ENCODE data around the gene RBM43.

Gene RBM43

DNA sequence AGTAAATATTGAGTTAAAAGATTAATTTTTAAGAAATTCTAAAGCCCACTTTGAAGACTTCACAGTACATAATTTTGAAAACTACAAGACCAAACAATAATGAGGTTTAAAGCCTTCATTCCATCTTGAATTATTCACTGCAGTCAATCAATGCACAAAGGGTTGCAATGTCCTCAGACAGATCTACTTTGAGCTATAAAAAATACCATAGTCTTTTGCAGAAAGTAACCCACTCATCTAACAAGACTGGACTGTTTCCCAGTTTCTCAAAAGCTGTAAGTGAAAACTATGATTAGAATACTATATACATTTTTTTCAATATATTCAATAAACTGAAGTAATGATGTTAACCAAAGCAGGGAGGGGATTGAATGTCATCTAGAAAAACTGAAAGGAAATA, 10.2 kb upstream of the RBM43 start:
- no peak for DNase-seq
- intact Hi-C loops (cut with DNase I), result no loop called here

DNA sequence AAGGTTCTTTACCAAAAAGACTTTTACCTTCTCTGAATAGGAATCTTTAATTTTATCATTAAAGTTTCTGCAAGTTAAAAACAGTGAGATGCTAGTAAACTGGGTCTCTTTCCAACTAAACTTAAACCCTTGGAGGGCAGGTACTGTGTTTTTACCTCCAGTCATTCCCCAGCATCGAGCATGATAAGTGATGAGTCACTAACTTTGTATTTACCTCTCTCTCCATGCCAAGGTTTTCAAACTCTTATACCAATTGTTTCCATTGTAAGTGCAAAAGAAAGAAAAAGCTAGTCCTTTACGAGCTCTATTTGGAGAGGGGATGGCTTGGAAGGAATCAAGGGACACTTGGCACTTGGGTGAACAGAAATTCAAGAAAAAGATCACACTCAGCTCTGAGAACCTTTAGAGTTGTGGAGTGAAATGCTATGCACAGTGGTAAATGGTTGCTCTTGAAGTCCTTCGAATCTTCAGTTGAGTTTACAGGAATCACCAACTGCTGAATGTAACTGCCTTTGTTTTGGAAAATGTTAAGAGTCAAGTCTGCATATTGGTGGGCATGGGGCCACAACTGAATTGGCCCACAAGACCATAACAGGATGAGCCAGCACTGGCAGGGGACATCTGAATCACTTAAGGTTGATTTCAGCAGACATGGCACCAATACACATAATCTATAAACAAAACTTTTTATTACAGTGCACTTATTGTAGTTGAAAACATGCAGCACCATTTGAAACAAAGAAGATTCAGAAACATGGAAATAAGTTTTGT, 8.3 kb upstream of the RBM43 start:
- intact Hi-C loops (cut with DNase I), result no loop called here

GRCh38 chr2:151268085-151268484, 6.4 kb upstream of the RBM43 start:
- intact Hi-C loops (cut with DNase I), result no loop called here
- no peak for DNase-seq

More for the DNA sequence above, 8.3 kb upstream of the RBM43 start:
- no peak for DNase-seq

- no peak for DNase-seq
- intact Hi-C loops (cut with DNase I), result no loop called here
Measured at GRCh38 chr2:151267537-151267936, 5.9 kb upstream of the RBM43 start.

- intact Hi-C loops (cut with DNase I), result no loop called here
- no peak for DNase-seq
Measured at GRCh38 chr2:151265991-151266390, 4.3 kb upstream of the RBM43 start.

DNA sequence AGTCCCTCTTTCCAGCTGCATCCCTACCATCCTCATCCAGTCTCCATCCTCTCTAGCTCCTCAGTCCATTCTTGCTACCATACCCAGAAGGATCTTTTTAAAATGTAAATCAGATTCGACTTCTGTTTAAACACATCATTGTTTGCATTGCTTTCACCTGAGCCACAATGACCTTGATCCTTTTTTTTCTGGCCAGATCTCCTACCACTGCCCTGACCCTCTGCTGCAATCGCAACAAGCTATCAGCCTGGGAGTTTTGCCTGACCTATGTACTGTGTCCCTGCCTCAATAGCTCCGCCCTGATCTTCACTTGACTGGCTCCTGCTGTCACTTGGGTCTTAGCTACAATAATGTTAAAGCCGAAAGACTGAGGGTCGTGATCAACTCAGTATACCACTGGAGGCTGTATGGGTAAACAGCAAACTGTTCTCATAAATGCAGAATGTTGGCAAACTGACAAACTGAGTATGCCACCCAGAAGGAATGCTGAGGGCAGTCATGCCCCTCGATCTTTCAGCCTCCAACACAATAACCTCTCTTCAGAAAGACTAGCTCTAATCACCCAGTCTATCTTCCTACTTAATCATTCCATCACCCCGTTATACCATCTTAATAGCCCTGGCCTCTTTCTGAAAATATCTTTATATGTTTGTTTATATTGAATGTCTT, 2.6 kb upstream of the RBM43 start:
- intact Hi-C loops (cut with DNase I), result no loop called here
- DNase-seq, result no peak

GRCh38 chr2:151262629-151263028, 966 bp upstream of the RBM43 start:
- intact Hi-C loops (cut with DNase I), result no loop called here
- DNase-seq, result no peak

DNA sequence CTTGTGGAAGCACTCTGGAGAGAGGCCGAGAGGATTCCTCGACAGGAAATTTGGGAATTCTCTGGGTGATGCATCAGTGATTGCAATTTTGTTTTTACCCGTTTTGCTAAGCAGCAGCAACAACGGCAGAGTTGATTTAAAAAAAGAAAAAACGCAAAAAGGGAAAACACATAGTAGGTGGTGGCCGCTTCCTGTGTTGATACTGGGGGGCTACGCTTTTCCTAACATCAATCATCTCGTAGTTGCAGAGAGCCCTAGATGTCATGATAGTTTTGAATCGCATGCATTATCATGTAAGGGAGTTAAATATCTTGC, 271 bp upstream of the RBM43 start:
- DNase-seq, result no peak
- intact Hi-C loops (cut with DNase I), result no loop called here

DNA sequence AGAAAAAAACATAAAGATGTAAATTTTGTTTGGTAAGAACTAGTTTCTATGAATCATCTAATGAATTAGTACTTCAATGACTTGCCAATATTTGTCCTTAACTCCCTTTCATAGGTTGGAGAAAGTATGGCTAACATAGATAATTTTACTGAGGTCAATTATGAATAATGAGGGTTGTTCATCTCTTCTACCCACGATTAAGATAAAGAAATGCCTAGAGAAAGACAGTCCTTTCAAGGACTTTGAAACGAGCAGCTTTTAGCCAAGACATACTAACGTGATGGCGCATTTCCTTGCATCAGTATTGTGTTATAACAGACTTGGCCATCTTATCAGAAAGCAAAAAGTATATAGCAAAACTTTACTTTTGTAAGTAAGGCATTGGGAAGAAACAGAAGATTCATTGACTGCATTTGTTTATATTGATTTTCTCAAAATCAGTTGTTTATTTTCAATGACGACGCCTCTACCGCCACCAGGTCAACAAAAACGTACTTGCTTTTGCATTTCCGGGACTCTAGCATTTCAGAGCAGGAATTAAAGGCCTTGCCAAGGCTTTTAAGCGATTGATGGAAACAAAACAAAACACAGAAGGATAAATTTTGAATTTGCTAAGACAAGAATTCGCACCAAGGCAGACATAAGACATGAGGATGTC, 961 bp downstream of the RBM43 start:
- no peak for DNase-seq
- intact Hi-C loops (cut with DNase I), result no loop called here

DNA sequence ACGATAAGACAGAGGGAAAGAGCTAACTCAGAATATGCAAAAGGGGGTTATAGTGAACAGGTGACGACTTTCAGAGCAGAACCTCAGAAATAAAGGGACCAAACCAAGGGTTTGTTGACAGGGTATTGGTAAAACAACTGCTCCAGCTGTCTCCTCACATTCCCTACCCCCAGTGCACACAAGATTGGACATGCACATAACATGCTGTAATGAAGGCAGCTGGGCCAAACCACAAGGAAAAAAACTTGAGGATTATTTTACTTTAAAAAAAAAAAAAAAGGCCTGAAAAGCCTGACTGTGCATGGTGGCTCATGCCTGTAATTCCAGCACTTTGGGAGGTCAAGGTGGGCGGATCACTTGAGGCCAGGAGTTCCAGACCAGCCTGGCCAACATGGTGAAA, 3.5 kb downstream of the RBM43 start:
- DNase-seq, result no peak
- intact Hi-C loops (cut with DNase I), result no loop called here

DNA sequence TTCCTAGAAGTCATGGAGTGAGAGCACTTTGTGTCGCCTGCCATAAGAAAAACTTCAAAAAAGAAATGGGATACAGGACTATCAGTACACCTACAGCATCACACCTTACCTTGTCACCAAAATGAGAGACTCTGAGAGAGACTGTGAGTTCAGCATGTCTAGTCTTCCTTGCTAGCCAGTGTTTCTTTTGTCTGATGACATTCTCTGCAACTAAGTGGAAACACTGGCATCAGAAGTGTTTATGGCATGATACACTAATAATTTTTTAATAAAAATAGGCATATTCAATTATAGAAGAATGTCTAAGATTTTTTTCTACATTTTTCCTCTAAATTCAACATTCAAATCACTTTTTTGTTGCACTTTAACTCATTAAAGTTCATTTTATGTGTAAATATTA, 9.0 kb downstream of the RBM43 start:
- intact Hi-C loops (cut with DNase I), result no loop called here
- no peak for DNase-seq

- intact Hi-C loops (cut with DNase I), result no loop called here
- DNase-seq, result no peak
Measured at GRCh38 chr2:151251012-151251411, 10.7 kb downstream of the RBM43 start.

DNA sequence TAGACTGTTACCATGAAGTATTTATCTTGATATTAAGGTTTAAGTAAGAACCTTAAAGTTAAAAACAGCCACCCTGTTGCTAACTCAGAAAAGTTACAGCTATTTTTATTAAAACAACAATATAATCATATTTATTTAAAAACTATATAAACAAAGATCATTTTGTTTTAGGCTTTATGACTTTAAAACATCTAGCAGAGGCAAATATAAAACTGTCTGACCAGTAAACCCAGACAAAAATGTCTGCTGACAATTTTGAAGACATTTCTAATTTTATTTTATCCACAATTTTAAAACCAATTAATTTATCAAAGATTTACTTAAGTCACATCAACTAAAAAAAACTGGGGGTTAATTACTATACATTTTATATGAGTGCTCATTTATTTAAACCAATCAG, 14.2 kb downstream of the RBM43 start:
- no peak for DNase-seq
- intact Hi-C loops (cut with DNase I), result no loop called here

DNA sequence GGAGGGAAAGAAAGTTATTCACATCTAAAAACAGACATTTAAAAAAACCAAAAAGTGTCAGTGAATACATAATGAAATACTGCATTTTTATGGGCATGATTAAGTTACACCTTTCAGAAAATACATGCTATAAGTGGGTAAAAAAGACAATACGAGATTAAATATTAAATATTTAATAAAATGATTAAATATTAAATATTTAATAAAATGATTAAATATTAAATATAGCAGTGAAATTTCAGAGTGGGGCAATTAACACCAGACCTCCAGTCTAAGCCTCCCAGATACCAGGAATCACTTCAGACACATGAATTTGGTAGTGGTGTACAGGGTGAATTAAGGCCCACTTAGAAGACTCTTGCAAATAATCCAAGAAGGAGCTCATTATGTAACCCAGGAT, 15.5 kb downstream of the RBM43 start:
- DNase-seq, result no peak
- intact Hi-C loops (cut with DNase I), result no loop called here

DNA sequence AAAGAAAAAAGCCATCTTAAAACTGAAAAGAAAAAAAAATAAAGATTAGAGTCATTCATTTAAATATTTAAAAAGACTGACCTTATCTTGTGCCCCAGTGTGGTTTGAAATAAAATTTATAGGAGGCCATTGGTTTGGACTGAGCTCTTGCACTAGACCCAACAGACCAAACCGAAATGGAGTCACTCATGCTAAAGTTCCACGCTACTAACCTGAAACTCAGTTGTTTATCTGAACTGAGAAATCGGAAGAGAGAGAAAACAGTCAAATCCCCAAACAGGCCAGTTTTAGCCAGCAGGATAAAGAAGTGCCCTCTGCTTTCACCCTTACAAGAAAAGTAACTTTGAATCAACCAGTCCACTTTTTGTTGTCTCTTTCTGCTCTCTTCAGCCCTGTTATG, 18.2 kb downstream of the RBM43 start:
- DNase-seq, result no peak
- intact Hi-C loops (cut with DNase I), result no loop called here

DNA sequence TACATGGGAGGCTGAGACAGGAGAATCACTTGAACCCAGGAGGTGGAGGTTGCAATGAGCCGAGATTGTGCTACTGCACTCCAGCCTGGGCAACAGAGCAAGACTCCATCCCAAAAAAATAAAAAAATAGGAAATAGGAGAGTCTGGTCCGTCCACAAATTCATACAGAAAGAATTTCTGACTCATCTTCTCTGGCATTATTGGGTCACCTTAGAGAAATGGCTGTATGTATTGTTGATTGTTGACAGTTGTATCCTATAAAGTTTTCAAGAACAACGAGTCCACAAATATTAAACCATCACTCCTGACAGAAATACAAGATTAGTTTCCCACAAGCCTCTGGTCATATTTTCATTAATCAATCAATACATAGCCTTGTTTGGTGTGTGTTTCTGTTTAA, 20.4 kb downstream of the RBM43 start:
- no peak for DNase-seq
- intact Hi-C loops (cut with DNase I), result no loop called here

- no peak for DNase-seq
- intact Hi-C loops (cut with DNase I), result no loop called here
Measured at GRCh38 chr2:151240433-151240832, 21.2 kb downstream of the RBM43 start.

GRCh38 chr2:151239624-151240023, 22.0 kb downstream of the RBM43 start:
- intact Hi-C loops (cut with DNase I), result loop anchor here (10.0 kb wide), 1 partner anchor 1645 kb away; no protein-coding TSS in a partner anchor
- no peak for DNase-seq

DNA sequence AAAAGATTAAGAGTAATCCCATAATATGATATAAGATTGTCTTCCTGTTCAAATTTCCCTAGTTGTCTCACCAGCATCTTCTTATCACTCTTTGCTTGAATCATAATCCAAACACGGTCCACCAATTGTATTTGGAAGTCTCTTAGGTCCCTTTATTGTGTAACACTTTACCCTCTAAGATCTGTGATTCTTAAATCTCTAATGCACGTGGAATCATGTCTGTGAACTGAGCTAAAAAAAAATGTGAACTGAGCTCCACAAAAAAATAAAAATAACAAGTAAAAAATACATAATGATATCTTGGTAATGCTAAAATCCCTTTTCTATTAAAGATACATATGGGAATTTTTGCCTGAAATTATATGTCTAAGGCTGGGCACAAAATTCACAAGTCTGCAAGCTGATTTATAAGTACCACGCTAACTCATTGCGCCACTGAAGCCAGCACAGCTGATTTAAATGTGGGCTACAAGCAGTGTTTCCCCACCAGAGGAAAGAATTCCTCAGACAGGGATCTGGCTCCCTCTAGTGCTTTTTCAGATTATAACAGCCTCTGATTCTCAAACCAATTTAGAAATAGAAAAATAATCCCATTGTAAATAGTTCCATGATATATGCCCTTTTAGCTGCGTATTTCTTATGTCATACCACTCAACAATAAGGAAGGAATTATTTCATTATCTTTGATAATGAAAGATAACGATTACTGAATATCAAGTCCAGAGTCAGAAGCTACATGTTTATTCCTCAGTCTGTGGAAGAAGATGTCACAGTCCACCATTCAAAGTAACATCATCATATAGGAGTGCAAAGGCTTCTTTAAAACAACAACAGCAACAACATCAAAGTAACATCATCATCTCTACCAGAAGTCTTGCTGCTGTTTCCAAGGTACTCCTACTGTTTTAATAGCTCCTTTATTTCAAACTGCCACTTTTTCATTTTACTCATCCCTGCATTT, 22.9 kb downstream of the RBM43 start:
- intact Hi-C loops (cut with DNase I), result loop anchor here (10.0 kb wide), 1 partner anchor 1644 kb away; no protein-coding TSS in a partner anchor
- DNase-seq, result peak in 38 of 42 donors; percentile 11 to 81 (median 54)

Measured in head of caudate nucleus (tissue), 42 donors.